GM12875 (cell line): ENCODE data around the gene ACSS2.

Experiments used
- H3K4me3 ChIP-seq: one replicate; pipeline ENCODE4 v1.5.1; 2011; ENCODE audit warnings: low read depth, low read length, control low read depth
- TF ChIP-seq, protein P1 (sequence below): IDR thresholded peaks from 2 replicates; pipeline ENCODE4 v1.5.1; 2011; ENCODE audit warnings: low read depth, mild to moderate bottlenecking, control low read depth, inconsistent platforms, low read length, moderate library complexity, borderline replicate concordance; ENCODE audit not compliant: insufficient read depth

The ACSS2 gene

DNA sequence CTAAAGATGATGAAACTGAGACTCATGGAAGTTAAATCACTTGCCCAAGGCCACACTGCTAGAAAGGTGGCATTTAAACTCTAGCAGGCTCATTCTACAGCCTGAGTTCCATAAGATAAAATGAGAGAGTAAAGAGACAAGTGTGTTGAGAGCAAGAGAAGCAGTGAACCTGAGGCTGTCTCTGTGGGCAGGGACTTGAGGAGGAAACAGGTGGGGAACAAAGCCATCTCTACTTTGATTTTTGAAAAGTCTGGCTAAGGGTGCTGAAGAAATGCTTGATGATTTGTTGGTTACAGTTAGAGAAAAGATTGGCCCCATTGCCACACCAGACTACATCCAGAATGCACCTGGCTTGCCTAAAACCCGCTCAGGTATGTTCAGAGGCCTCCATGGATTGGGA, 50.2 kb downstream of the ACSS2 start:
- TF ChIP-seq, protein P1, sequence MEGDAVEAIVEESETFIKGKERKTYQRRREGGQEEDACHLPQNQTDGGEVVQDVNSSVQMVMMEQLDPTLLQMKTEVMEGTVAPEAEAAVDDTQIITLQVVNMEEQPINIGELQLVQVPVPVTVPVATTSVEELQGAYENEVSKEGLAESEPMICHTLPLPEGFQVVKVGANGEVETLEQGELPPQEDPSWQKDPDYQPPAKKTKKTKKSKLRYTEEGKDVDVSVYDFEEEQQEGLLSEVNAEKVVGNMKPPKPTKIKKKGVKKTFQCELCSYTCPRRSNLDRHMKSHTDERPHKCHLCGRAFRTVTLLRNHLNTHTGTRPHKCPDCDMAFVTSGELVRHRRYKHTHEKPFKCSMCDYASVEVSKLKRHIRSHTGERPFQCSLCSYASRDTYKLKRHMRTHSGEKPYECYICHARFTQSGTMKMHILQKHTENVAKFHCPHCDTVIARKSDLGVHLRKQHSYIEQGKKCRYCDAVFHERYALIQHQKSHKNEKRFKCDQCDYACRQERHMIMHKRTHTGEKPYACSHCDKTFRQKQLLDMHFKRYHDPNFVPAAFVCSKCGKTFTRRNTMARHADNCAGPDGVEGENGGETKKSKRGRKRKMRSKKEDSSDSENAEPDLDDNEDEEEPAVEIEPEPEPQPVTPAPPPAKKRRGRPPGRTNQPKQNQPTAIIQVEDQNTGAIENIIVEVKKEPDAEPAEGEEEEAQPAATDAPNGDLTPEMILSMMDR, result no peak
- no peak overlapping the region for H3K4me3 ChIP-seq

DNA sequence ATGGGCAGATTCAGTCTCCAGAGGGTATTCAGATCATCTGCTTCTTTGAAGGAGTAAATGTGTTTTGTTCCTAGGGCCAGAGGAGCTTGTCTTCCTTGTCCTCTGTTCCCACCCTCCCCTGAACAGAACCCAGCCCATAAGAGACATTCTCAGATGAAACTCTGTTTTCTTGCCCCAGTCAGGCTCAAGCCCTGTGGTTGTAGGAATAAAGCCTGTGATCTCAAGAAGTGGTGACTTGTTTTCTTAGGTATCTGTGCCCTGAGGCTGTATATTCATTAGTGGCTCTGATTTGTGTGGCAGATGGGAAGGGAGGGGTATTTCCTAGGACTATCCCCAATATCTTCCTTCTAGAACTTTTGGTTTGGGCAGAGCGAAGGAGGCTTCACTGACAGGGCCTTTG, 51.3 kb downstream of the ACSS2 start:
- H3K4me3 ChIP-seq, result no peak overlapping the region
- TF ChIP-seq, protein P1, result no peak

DNA sequence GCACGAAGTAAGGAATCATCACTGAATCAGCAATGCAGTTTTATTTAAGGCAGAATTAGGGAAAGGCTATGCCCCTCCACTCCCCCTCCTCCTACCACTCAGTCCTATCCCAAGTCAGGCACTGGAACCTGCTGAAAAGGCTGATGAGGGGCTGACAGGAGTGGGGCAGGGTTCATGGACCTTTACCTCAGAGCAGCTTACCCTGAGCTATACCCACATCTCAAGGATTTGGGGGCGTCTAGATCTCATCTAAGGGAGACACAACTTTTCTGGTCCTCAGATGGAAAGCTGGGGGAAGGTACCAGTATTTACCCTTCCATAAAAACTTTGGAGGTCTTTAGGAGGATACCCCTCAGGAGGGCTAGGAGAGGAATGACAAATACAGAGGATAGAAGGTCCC, 52.0 kb downstream of the ACSS2 start:
- TF ChIP-seq, protein P1, result no peak

DNA sequence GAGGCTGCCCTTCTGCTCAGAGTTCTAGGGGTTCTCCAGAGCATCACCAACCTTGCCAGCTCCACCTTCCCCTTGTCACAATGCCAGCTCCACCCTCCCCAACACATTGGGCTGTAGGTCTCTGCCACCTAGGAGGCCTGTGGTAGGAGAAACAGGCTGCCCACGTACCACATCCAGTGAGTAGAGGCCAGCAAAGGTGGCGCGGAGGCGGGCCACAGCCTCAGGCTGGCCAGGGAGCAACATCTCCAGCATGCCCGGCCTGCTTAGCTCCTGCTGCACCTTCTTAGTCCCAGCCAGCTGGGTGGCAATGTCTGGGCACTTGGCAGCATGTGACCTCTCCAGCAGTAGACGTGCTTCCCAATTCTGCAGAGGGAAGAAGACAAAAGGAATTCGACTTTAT, 55.4 kb downstream of the ACSS2 start:
- TF ChIP-seq, protein P1, result no peak
- no peak overlapping the region for H3K4me3 ChIP-seq

More for the DNA sequence above, 52.0 kb downstream of the ACSS2 start:
- no peak overlapping the region for H3K4me3 ChIP-seq

DNA sequence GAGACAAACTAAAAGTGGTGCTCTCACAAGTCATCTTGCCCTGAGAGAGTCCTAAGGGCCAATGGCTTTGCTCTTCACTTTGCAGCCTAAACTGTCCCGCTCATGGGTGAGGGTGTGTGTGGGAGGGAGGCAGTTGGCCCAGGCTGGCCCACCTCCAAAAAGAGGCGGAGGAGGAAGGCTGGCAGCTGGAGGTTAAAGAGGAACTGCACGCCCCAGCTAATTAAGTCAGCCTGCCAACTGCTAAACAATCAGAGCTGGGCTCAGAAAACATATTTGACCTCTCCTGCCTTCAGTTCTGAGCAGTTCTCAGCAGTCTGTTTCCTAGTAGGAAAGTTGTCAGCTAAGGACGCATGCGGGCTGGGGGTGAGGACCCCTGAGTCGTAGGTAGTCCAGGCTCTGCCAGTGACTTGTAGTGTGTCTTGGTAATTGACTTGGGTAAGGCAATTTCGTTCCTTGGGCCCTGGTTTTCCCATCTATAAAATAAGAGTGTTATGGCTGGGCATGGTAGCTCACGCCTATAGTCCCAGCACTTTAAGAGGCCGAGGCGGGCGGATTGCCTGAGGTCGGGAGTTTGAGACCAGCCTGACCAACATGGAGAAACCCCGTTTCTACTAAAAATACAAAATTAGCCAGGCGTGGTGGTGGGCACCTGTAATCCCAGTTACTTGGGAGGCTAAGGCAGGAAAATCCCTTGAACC, 62.2 kb downstream of the ACSS2 start:
- TF ChIP-seq, protein P1, result no peak
- H3K4me3 ChIP-seq, result no peak overlapping the region

DNA sequence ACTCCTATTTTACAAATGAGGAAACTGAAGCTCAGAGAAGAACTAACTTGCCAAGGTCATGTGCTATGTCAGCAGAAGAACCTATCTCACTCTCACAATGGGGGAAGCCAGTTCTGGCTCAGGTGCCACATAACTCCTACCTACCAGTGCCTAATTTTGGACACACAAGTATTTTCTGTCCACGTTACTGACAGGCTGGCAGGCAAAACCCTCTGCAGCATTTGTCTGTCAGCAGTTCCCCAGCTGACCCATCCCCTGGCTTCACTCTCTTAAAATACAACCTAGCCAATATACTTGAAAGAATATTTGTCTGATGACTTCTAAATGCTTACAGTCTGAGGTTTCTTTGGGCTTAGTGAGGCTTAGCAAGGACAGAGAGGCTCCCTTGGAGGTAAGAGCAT, 63.7 kb downstream of the ACSS2 start:
- H3K4me3 ChIP-seq, result no peak overlapping the region
- TF ChIP-seq, protein P1, result no peak

DNA sequence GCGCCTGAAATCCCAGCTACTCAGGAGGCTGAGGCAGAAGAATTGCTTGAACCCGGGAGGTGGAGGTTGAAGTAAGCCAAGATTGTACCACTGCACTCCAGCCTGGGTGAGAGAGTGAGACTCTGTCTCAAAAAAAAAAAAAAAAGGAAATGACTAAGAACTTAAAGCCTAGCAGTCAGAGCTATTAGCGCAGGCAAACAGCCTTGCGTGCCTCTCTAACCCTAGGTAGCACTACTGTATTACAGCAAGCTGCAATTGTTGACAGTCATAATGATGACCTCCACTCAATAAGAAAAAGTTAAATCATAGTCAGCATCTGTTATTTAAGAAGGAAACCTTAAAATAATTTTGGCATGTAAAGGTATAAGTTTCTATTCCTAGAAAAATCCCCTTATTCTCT, 64.8 kb downstream of the ACSS2 start:
- H3K4me3 ChIP-seq, result no peak overlapping the region
- TF ChIP-seq, protein P1, result no peak
